ENCODE measurements around the gene DCTN3.

GRCh38 chr9:34642679-34643078 lies 22.4 kb upstream of the DCTN3 start:
- no peak for TF ChIP-seq CTCF (IDR thresholded peaks at IDR 0.05)
- no peak for TF ChIP-seq POLR2A (IDR thresholded peaks at IDR 0.05)
